GM12878 (cell line): ENCODE data around the gene DHX30.

Source experiments
- SKIL ChIP-seq: fragments of 450-650 bp; IDR thresholded peaks from 2 replicates; pipeline ENCODE4 v1.6.1; 2017; ENCODE audit warnings: mild to moderate bottlenecking, low read depth, inconsistent platforms; ENCODE audit not compliant: poor library complexity, severe bottlenecking
- TBL1XR1 ChIP-seq: IDR thresholded peaks from 2 replicates; pipeline ENCODE4 v1.6.1; 2012; ENCODE audit warnings: low read depth, low read length, improper control_type of control experiment
- TF ChIP-seq, protein P1 (sequence below): IDR thresholded peaks from 2 replicates; pipeline ENCODE4 v1.6.1; 2012; ENCODE audit warnings: mild to moderate bottlenecking, low read depth, low read length

- TF ChIP-seq, protein P1, sequence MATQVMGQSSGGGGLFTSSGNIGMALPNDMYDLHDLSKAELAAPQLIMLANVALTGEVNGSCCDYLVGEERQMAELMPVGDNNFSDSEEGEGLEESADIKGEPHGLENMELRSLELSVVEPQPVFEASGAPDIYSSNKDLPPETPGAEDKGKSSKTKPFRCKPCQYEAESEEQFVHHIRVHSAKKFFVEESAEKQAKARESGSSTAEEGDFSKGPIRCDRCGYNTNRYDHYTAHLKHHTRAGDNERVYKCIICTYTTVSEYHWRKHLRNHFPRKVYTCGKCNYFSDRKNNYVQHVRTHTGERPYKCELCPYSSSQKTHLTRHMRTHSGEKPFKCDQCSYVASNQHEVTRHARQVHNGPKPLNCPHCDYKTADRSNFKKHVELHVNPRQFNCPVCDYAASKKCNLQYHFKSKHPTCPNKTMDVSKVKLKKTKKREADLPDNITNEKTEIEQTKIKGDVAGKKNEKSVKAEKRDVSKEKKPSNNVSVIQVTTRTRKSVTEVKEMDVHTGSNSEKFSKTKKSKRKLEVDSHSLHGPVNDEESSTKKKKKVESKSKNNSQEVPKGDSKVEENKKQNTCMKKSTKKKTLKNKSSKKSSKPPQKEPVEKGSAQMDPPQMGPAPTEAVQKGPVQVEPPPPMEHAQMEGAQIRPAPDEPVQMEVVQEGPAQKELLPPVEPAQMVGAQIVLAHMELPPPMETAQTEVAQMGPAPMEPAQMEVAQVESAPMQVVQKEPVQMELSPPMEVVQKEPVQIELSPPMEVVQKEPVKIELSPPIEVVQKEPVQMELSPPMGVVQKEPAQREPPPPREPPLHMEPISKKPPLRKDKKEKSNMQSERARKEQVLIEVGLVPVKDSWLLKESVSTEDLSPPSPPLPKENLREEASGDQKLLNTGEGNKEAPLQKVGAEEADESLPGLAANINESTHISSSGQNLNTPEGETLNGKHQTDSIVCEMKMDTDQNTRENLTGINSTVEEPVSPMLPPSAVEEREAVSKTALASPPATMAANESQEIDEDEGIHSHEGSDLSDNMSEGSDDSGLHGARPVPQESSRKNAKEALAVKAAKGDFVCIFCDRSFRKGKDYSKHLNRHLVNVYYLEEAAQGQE, result no peak
- TF ChIP-seq TBL1XR1 (no peak), SKIL (no peak)
Measured at GRCh38 chr3:47780741-47781684, 21.9 kb upstream of the DHX30 start.
